PC-3 (cell line): ENCODE measurements around the gene ACY1. TPM values are rescaled to one million over a fixed set of nuclear protein-coding genes. Genes with fewer than 3 reads are reported as not detected.
A peak's percentile ranks its signal among the peaks of the same experiment; 100 is the strongest.

Source experiments
- ATAC-seq: fragments of 200-7000 bp; cut with Tn5 transposase; 2 replicates; pipeline ENCODE4 v1.9.1; 2020; ENCODE audit warnings: mild to moderate bottlenecking, moderate library complexity
- BruUV-seq: library from RNA; stranded (reverse); fragments of 400-500 nt; replicated peaks from 2 replicates; lab custom pipeline; 2021; lab: Mats Ljungman, UMichigan
- CTCF ChIA-PET: fragments of 300-600 bp; sonication (Branson Sonifier 250); formaldehyde crosslinking; loops from one replicate; lab custom pipeline; 2022; ENCODE audit warnings: antibody characterized with exemption; lab: Charles Lee
- POLR2A ChIA-PET: fragments of 300-600 bp; sonication (Branson Sonifier 250); formaldehyde crosslinking; loops from one replicate; lab custom pipeline; 2022; ENCODE audit warnings: antibody characterized with exemption; ENCODE audit not compliant: unreplicated experiment; lab: Charles Lee
- DNase-seq: peaks from one replicate; pipeline ENCODE4 v3.0.0-alpha.2; 2015
- H2AFZ ChIP-seq: fragments of 300-600 bp; sonication (generic); 2 replicates; pipeline ENCODE4 v1.6.0; 2016; ENCODE audit warnings: antibody characterized with exemption, low read length
- H3F3A ChIP-seq: fragments of 300-600 bp; sonication (generic); one replicate; pipeline ENCODE4 v1.6.0; 2017; ENCODE audit warnings: antibody characterized with exemption, low read length, control low read depth, mild to moderate bottlenecking; ENCODE audit not compliant: unreplicated experiment
- H3K27ac ChIP-seq: fragments of 300-600 bp; sonication (generic); 2 replicates; pipeline ENCODE4 v1.5.1; 2016; ENCODE audit warnings: mild to moderate bottlenecking, low read length
- H3K27me3 ChIP-seq: fragments of 300-600 bp; sonication (generic); 2 replicates; pipeline ENCODE4 v1.6.1; 2016; ENCODE audit warnings: low read length, mixed read lengths
- H3K36me3 ChIP-seq: fragments of 300-600 bp; sonication (generic); 2 replicates; pipeline ENCODE4 v1.6.1; 2016; ENCODE audit warnings: low read depth, mixed run types, low read length, mixed read lengths
- H3K4me1 ChIP-seq: fragments of 300-600 bp; sonication (generic); 2 replicates; pipeline ENCODE4 v1.5.1; 2016; ENCODE audit warnings: low read length; ENCODE audit not compliant: insufficient read depth
- H3K4me2 ChIP-seq: fragments of 300-600 bp; sonication (generic); 2 replicates; pipeline ENCODE4 v1.6.0; 2016; ENCODE audit warnings: low read length
- H3K4me3 ChIP-seq: fragments of 300-600 bp; sonication (generic); 2 replicates; pipeline ENCODE4 v1.5.1; 2016; ENCODE audit warnings: mild to moderate bottlenecking, low read length, mixed read lengths
- H3K79me2 ChIP-seq: fragments of 300-600 bp; sonication (generic); 2 replicates; pipeline ENCODE4 v1.6.1; 2017; ENCODE audit warnings: low read length, mixed read lengths
- H3K9ac ChIP-seq: fragments of 300-600 bp; sonication (generic); 2 replicates; pipeline ENCODE4 v1.6.0; 2016; ENCODE audit warnings: mild to moderate bottlenecking, low read length
- H3K9me2 ChIP-seq: fragments of 300-600 bp; sonication (generic); replicated peaks from 2 replicates; pipeline ENCODE4 v1.6.1; 2016; ENCODE audit warnings: mixed run types, low read length, mixed read lengths
- H3K9me3 ChIP-seq: fragments of 300-600 bp; sonication (generic); 2 replicates; pipeline ENCODE4 v1.6.1; 2016; ENCODE audit warnings: low read length, mixed read lengths
- H4K20me1 ChIP-seq: fragments of 300-600 bp; sonication (generic); 2 replicates; pipeline ENCODE4 v1.6.1; 2016; ENCODE audit warnings: low read length, mixed read lengths
- CTCF ChIP-seq: fragments of 300-600 bp; sonication (generic); conservative IDR thresholded peaks from 2 replicates; pipeline ENCODE4 v1.5.1; 2017; ENCODE audit warnings: antibody characterized with exemption, low read depth, mild to moderate bottlenecking, low read length
- EZH2 ChIP-seq: fragments of 300-600 bp; sonication (generic); IDR thresholded peaks from one replicate; pipeline ENCODE4 v1.6.1; 2017; ENCODE audit warnings: antibody characterized with exemption, mild to moderate bottlenecking, low read length; ENCODE audit not compliant: unreplicated experiment
- EZH2phosphoT487 ChIP-seq: fragments of 300-600 bp; sonication (generic); IDR thresholded peaks from 2 replicates; pipeline ENCODE4 v1.6.1; 2018; ENCODE audit warnings: mild to moderate bottlenecking, antibody characterized with exemption, low read length, borderline replicate concordance
- intact Hi-C: fragments of 100-400 bp; cut with micrococcal nuclease; formaldehyde crosslinking; loops from 2 replicates; pipeline ENCODE4 v1.9.0; 2023
- total RNA-seq: library from RNA; depleted of rRNA; stranded (reverse); fragments of >200 nt; gene quantifications from 2 replicates; pipeline ENCODE4 v1.2.3, GENCODE V29; 2014

Gene ACY1
- total RNA-seq, 1 experiment from 2014 or later = 71.3 TPM

GRCh38 chr3:51995346-51996163 is 12.2 kb downstream of the ACY1 start, which contains the start of gene RPL29:
Gene RPL29, minus strand, starts transcription at chr3:51995895. Its CDS starts 434 bp downstream, at chr3:51995461.
- peak within 1 kb of the TSS; percentile 93 for H3K4me3 ChIP-seq
- H3K9me2 ChIP-seq = no peaks in the 10 kb centered on the region
- H3F3A ChIP-seq = peaks cover 18% of the 10 kb centered on the region
- peak within 1 kb of the TSS; percentile 99 for H3K9ac ChIP-seq
- H3K27me3 ChIP-seq = no peaks in the 10 kb centered on the region
- H3K27ac ChIP-seq = peak within 1 kb of the TSS; percentile 58
- peak within 1 kb of the TSS; percentile 34 for H2AFZ ChIP-seq
- DNase-seq (peak; percentile 96), ATAC-seq (peak; percentile 77)
- ChIA-PET POLR2A (interaction anchor here (0.6 to 1.0 kb wide), 8 partner anchors 13 to 344 kb away, joined by 3 to 5 read pairs (median 4); partner anchors contain the start of genes ABHD14B, ACY1, DUSP7 and POC1A), CTCF (interaction anchor here (0.5 to 1.0 kb wide), 3 partner anchors 22 to 61 kb away, joined by 3 to 6 read pairs (median 3); partner anchors contain the start of genes ABHD14B and DUSP7)
- TSS peak; percentile 52 for BruUV-seq
- peaks cover 22% of the 10 kb centered on the region for H3K4me1 ChIP-seq
- H3K36me3 ChIP-seq = peaks cover 29% of the 10 kb centered on the region
- H3K9me3 ChIP-seq = no peaks in the 10 kb centered on the region
- intact Hi-C loops = loop anchor here (1.0 kb wide), 1 partner anchor 53 kb away; the partner anchor contains the start of gene PARP3
- no peak for TF ChIP-seq EZH2phosphoT487
- no peak for TF ChIP-seq EZH2
- TF ChIP-seq CTCF = no peak
- H3K79me2 ChIP-seq = peaks cover 32% of the 10 kb centered on the region
- peak within 1 kb of the TSS; percentile 93 for H3K4me2 ChIP-seq
- 0 out of 2 replicates have a peak, but pooled peaks cover 4% of the 10 kb centered on the region for H4K20me1 ChIP-seq

GRCh38 chr3:51997172-51997571 is 13.8 kb downstream of the ACY1 start:
- POLR2A ChIA-PET = interaction anchor here (0.6 kb wide), 2 partner anchors 33 to 49 kb away, joined by 3 to 4 read pairs; no protein-coding TSS in a partner anchor

More at GRCh38 chr3:51997172-51997571, 13.8 kb downstream of the ACY1 start:
- no peak for DNase-seq
- intact Hi-C loops = no loop called here
- no peak for TF ChIP-seq EZH2
- no peak for TF ChIP-seq CTCF
- TF ChIP-seq EZH2phosphoT487 = no peak
- no TSS peak for BruUV-seq
- Histone ChIP-seq H2AFZ (no peak overlapping the region), H3K9ac (no peak overlapping the region), H3K4me3 (no peak overlapping the region), H3F3A (peaks cover 17% of the 10 kb centered on the region), H3K4me2 (no peak overlapping the region), H3K4me1 (peaks cover 22% of the 10 kb centered on the region), H3K27ac (no peak overlapping the region), H3K9me3 (no peaks in the 10 kb centered on the region), H3K27me3 (no peaks in the 10 kb centered on the region), H3K36me3 (peaks cover 27% of the 10 kb centered on the region), H4K20me1 (0 out of 2 replicates have a peak, but pooled peaks cover 4% of the 10 kb centered on the region), H3K9me2 (no peaks in the 10 kb centered on the region), H3K79me2 (peaks cover 31% of the 10 kb centered on the region)
- CTCF ChIA-PET = interaction anchor here (0.6 to 1.0 kb wide), 3 partner anchors 23 to 148 kb away, joined by 3 to 4 read pairs (median 3); partner anchors contain the start of gene ABHD14B
- no peak for ATAC-seq
